Measurements from ENCODE around the gene SGK2. TPM values are rescaled to one million over a fixed set of nuclear protein-coding genes. Genes with fewer than 3 reads are reported as not detected.

SGK2 gene
- polyA plus RNA-seq, 2 of the 4 experiments (the other 2 are of a cell fraction), result 9.4 to 12.2 TPM

GRCh38 chr20:43540673-43541060, 18.2 kb upstream of the SGK2 start:
- ATAC-seq (no peak), DNase-seq (ENCODE audit: low read depth in 1 of 2, low spot score in 1 of 2) (no peak), FAIRE-seq (no peak)
- Histone ChIP-seq H3K4me2 (no peak overlapping the region), H3K4me3 (no peak overlapping the region), H3K27ac (no peak overlapping the region), H3K9me3 (no peaks in the 10 kb centered on the region), H3K4me1 (peaks cover 7% of the 10 kb centered on the region; the same call in 2 of the 3 replicates)
- WGBS (ENCODE audit: missing lambda C conversion rate), result 83% methylated on average over 7 of the region's 7 CpGs
- ChIA-PET CTCF (interaction anchor here (0.8 to 6.3 kb wide), 7 partner anchors 11 to 649 kb away, joined by 3 to 109 read pairs (median 4); partner anchors contain the start of gene IFT52), POLR2A (no interaction called here)
- no peak for TF ChIP-seq HOXA7 (CRISPR knock-in tag; IDR thresholded peaks at IDR 0.05)
- TF ChIP-seq HOXB13 (CRISPR knock-in tag; IDR thresholded peaks at IDR 0.05; ENCODE audit: low read depth), result no peak
- no peak for TF ChIP-seq SMC3 (IDR thresholded peaks at IDR 0.05)
- no peak for TF ChIP-seq CBX8 (IDR thresholded peaks at IDR 0.05)
- TF ChIP-seq RAD21 (conservative IDR thresholded peaks at IDR 0.05 in 1 of 2, IDR thresholded peaks at IDR 0.05 in 1 of 2), result no peak
- TF ChIP-seq CEBPB (IDR thresholded peaks at IDR 0.05), result no peak
- no peak for TF ChIP-seq FOSB (CRISPR knock-in tag; IDR thresholded peaks at IDR 0.05)
- TF ChIP-seq NFE2L2 (conservative IDR thresholded peaks at IDR 0.05; ENCODE audit: low read length), result no peak
- TF ChIP-seq MAFK (IDR thresholded peaks at IDR 0.05; ENCODE audit: partially characterized antibody), result no peak

- ChIA-PET POLR2A (no interaction called here), CTCF (interaction anchor here (0.8 to 6.3 kb wide), 4 partner anchors 12 to 649 kb away, joined by 3 to 109 read pairs (median 30); partner anchors contain the start of gene IFT52)
- Histone ChIP-seq H3K27ac (no peak overlapping the region), H3K4me1 (peaks cover 7% of the 10 kb centered on the region; the same call in 2 of the 3 replicates), H3K9me3 (no peaks in the 10 kb centered on the region), H3K4me3 (no peak overlapping the region), H3K4me2 (no peak overlapping the region)
- no peak for TF ChIP-seq RARB (CRISPR knock-in tag; IDR thresholded peaks at IDR 0.05)
- TF ChIP-seq FOSL2 (IDR thresholded peaks at IDR 0.05), result no peak
- peak; percentile 63 for TF ChIP-seq FOSL2 (CRISPR knock-in tag; IDR thresholded peaks at IDR 0.05)
- TF ChIP-seq REST (IDR thresholded peaks at IDR 0.05), result no peak
- TF ChIP-seq CTCF (IDR thresholded peaks at IDR 0.05), result no peak
- TF ChIP-seq CEBPB (IDR thresholded peaks at IDR 0.05), result peak in 1 of 2 experiments; percentile 33; a peak in 1 of 4 replicates
- no peak for TF ChIP-seq KDM1A (IDR thresholded peaks at IDR 0.05; ENCODE audit: low read depth)
- no peak for TF ChIP-seq CBX2 (IDR thresholded peaks at IDR 0.05; ENCODE audit: borderline replicate concordance, low read depth)
- TF ChIP-seq NR3C1 (IDR thresholded peaks at IDR 0.05), result no peak
- TF ChIP-seq TP53 (CRISPR knock-in tag; IDR thresholded peaks at IDR 0.05), result no peak
- TF ChIP-seq EHMT2 (IDR thresholded peaks at IDR 0.05; ENCODE audit: low read depth), result no peak
- no peak for TF ChIP-seq POLR2AphosphoS2 (conservative IDR thresholded peaks at IDR 0.05; ENCODE audit: low read length)
- no peak for TF ChIP-seq POLR2A (IDR thresholded peaks at IDR 0.05; ENCODE audit: low read length)
- no peak for TF ChIP-seq CBX8 (IDR thresholded peaks at IDR 0.05)
- 8% methylated on average over 2 of the region's 2 CpGs for WGBS (ENCODE audit: missing lambda C conversion rate)
- DNase-seq (ENCODE audit: low read depth in 1 of 2, low spot score in 1 of 2) (no peak), FAIRE-seq (no peak), ATAC-seq (no peak)
These were observed 17.6 kb upstream of the SGK2 start for GRCh38 chr20:43541214-43541613.
